Naive B cell (primary cell): ENCODE data around the gene ZER1. TPM values are rescaled to one million over a fixed set of nuclear protein-coding genes. Genes with fewer than 3 reads are reported as not detected.

ENCODE experiments used
- ATAC-seq, 2 donors: fragments of 150-1000 bp; cut with Tn5 transposase; 2 replicates each; pipeline ENCODE4 v1.10.0; 2021; ENCODE audit warnings: low read depth in 2 of 2, mild to moderate bottlenecking in 2 of 2, moderate library complexity in 2 of 2
- DNase-seq: peaks from one replicate; pipeline ENCODE4 v3.0.0; 2022
- H3K27ac Mint-ChIP-seq, 6 donors: one replicate each; pipeline ENCODE4 v1.8.0; 2020 to 2022; ENCODE audit warnings: mild to moderate bottlenecking in 6 of 6, mixed read lengths in 6 of 6, moderate library complexity in 5 of 6, inconsistent platforms in 2 of 6
- H3K27me3 Mint-ChIP-seq, 3 donors: one replicate each; pipeline ENCODE4 v1.8.0; 2021 to 2022; ENCODE audit warnings: mixed read lengths in 3 of 3, mild to moderate bottlenecking in 1 of 3
- H3K36me3 Mint-ChIP-seq, 2 donors: one replicate each; pipeline ENCODE4 v1.8.0; 2020 to 2022; ENCODE audit warnings: mixed read lengths in 2 of 2, inconsistent platforms in 1 of 2, mild to moderate bottlenecking in 1 of 2
- H3K4me1 Mint-ChIP-seq, 3 donors: one replicate each; pipeline ENCODE4 v1.8.0; 2020 to 2022; ENCODE audit warnings: mixed read lengths in 3 of 3, inconsistent platforms in 1 of 3, mild to moderate bottlenecking in 1 of 3, moderate library complexity in 1 of 3
- H3K4me3 Mint-ChIP-seq, 8 donors: one replicate each; pipeline ENCODE4 v1.8.0; 2020 to 2022; ENCODE audit warnings: mild to moderate bottlenecking in 8 of 8, mixed read lengths in 8 of 8, moderate library complexity in 8 of 8, inconsistent platforms in 2 of 8
- H3K9me3 Mint-ChIP-seq, 7 donors: one replicate each; pipeline ENCODE4 v1.8.0; 2020 to 2022; ENCODE audit warnings: mixed read lengths in 7 of 7, mild to moderate bottlenecking in 5 of 7, inconsistent platforms in 2 of 7, moderate library complexity in 1 of 7
- polyA plus RNA-seq, 6 donors: library from polyadenylated mRNA; unstranded; fragments of 300-500 nt; fragmentation: Illumina TruSeq; gene quantifications; one replicate each; pipeline ENCODE4 v1.2.3, GENCODE V29; 2021; ENCODE audit warnings: low read depth in 6 of 6

ZER1 gene
- polyA plus RNA-seq, 6 donors from 2014 or later = 30.9 to 43.1 (median 33.0) TPM

- Mint-ChIP-seq H3K9me3 (no peaks in the 10 kb centered on the region), H3K36me3 (peaks cover 4 to 5% of the 10 kb centered on the region in 2 donors), H3K27ac (peak overlapping the region; percentile 97 to 100 (median 98)), H3K27me3 (no peaks in the 10 kb centered on the region), H3K4me1 (peaks cover 44 to 77% (median 48%) of the 10 kb centered on the region in 3 donors), H3K4me3 (peak overlapping the region; percentile 93 to 100 (median 99))
- ATAC-seq (no peak), DNase-seq (peak; percentile 32)
Measured at GRCh38 chr9:128685636-128686489, 85.9 kb downstream of the ZER1 start.

- peak; percentile 48 to 53 for ATAC-seq
- Mint-ChIP-seq H3K27ac (peak overlapping the region; percentile 96 to 100 (median 99)), H3K36me3 (peaks cover 4 to 5% of the 10 kb centered on the region in 2 donors), H3K4me3 (peak overlapping the region; percentile 93 to 100 (median 99)), H3K9me3 (no peaks in the 10 kb centered on the region), H3K27me3 (no peaks in the 10 kb centered on the region), H3K4me1 (peaks cover 38 to 78% (median 42%) of the 10 kb centered on the region in 3 donors)
- DNase-seq = peak; percentile 81
Measured at GRCh38 chr9:128684325-128685199, 87.2 kb downstream of the ZER1 start.

GRCh38 chr9:128684065-128684324, 87.7 kb downstream of the ZER1 start:
- peak in 1 of 2 donors; percentile 0 for ATAC-seq
- peak overlapping the region; percentile 96 to 100 (median 99) for H3K27ac Mint-ChIP-seq
- H3K27me3 Mint-ChIP-seq = no peaks in the 10 kb centered on the region
- peak overlapping the region; percentile 93 to 100 (median 99) for H3K4me3 Mint-ChIP-seq
- peaks cover 4 to 5% of the 10 kb centered on the region in 2 donors for H3K36me3 Mint-ChIP-seq
- peaks cover 38 to 78% (median 42%) of the 10 kb centered on the region in 3 donors for H3K4me1 Mint-ChIP-seq
- no peaks in the 10 kb centered on the region for H3K9me3 Mint-ChIP-seq
- no peak for DNase-seq

- Mint-ChIP-seq H3K27me3 (no peaks in the 10 kb centered on the region), H3K27ac (peak overlapping the region; percentile 98 to 100 (median 99)), H3K4me3 (peak overlapping the region; percentile 93 to 100 (median 99)), H3K4me1 (peaks cover 38 to 77% (median 41%) of the 10 kb centered on the region in 3 donors), H3K9me3 (no peaks in the 10 kb centered on the region), H3K36me3 (peaks cover 4 to 5% of the 10 kb centered on the region in 2 donors)
- ATAC-seq (peak; percentile 70 to 76), DNase-seq (peak; percentile 72)
Measured at GRCh38 chr9:128683340-128684064, 88.2 kb downstream of the ZER1 start.

Other genes with a start within 250 kb of the ZER1 start
- gene SPTAN1, start 219.3 kb downstream of the ZER1 start, polyA plus RNA-seq = 10 to 100 TPM in 5 of 6 donors, 1 to 10 TPM in 1; 2.3 to 72.4 (median 31.4) TPM
- gene DYNC2I2, start 115.1 kb downstream of the ZER1 start, polyA plus RNA-seq = 10 to 100 TPM; 36.8 to 76.4 (median 49.7) TPM
- 100 to 1,000 TPM; 186 to 306 (median 222) TPM for gene SET, start 82.7 kb downstream of the ZER1 start, polyA plus RNA-seq
- under 1 TPM in 5 of 6 donors, not detected in 1; 0.12 to 0.92 (median 0.50) TPM for gene PKN3, start 69.4 kb downstream of the ZER1 start, polyA plus RNA-seq
- gene ZDHHC12, start 47.8 kb downstream of the ZER1 start, polyA plus RNA-seq = 10 to 100 TPM; 17.9 to 47.6 (median 43.2) TPM
- 10 to 100 TPM; 23.8 to 39.7 (median 25.6) TPM for gene TBC1D13, start 15.3 kb upstream of the ZER1 start, polyA plus RNA-seq
- 10 to 100 TPM in 4 of 6 donors, 1 to 10 TPM in 2; 5.0 to 17.8 (median 14.7) TPM for gene ENDOG, start 46.6 kb upstream of the ZER1 start, polyA plus RNA-seq
- gene SPOUT1, start 57.9 kb upstream of the ZER1 start, polyA plus RNA-seq = 10 to 100 TPM; 38.6 to 60.4 (median 52.5) TPM
- gene KYAT1, start 110.0 kb upstream of the ZER1 start, polyA plus RNA-seq = 1 to 10 TPM; 7.0 to 9.7 (median 8.5) TPM
- gene LRRC8A, start 110.2 kb upstream of the ZER1 start, polyA plus RNA-seq = 10 to 100 TPM in 5 of 6 donors, 1 to 10 TPM in 1; 8.7 to 25.5 (median 14.6) TPM
- gene PHYHD1, start 149.1 kb upstream of the ZER1 start, polyA plus RNA-seq = under 1 TPM in 2 of 6 donors, not detected in 4; 0.34 to 0.39 TPM
- 10 to 100 TPM in 4 of 6 donors, 1 to 10 TPM in 2; 9.3 to 14.2 (median 10.4) TPM for gene DOLK, start 175.7 kb upstream of the ZER1 start, polyA plus RNA-seq
- 10 to 100 TPM; 20.2 to 30.2 (median 24.7) TPM for gene NUP188, start 175.8 kb upstream of the ZER1 start, polyA plus RNA-seq